KMS-11 (cell line): Measurements from ENCODE around the gene GSTP1.
"Not testable (repeated sequence)": the region's sequence is repeated elsewhere in the genome, so short reads cannot be mapped to it uniquely, and the experiment has no call there.

ENCODE experiments used
- H2AFZ ChIP-seq: fragments of 200-600 bp; sonication (generic); 2 replicates; pipeline ENCODE4 v1.6.1; 2016; ENCODE audit warnings: antibody characterized with exemption, mixed run types, low read depth
- H3K27ac ChIP-seq: fragments of 200-600 bp; sonication (generic); 2 replicates; pipeline ENCODE4 v1.6.1; 2016; ENCODE audit warnings: mild to moderate bottlenecking, mixed run types
- H3K27me3 ChIP-seq: fragments of 200-600 bp; sonication (generic); 2 replicates; pipeline ENCODE4 v1.6.1; 2017; ENCODE audit warnings: mild to moderate bottlenecking, low read depth, mixed run types, moderate library complexity; ENCODE audit not compliant: insufficient read depth
- H3K36me3 ChIP-seq: fragments of 200-600 bp; sonication (generic); 2 replicates; pipeline ENCODE4 v1.6.1; 2017; ENCODE audit warnings: mild to moderate bottlenecking, mixed run types; ENCODE audit not compliant: insufficient read depth
- H3K4me1 ChIP-seq: fragments of 200-600 bp; sonication (generic); 2 replicates; pipeline ENCODE4 v1.6.1; 2016; ENCODE audit warnings: mild to moderate bottlenecking, low read depth, mixed run types; ENCODE audit not compliant: poor library complexity, severe bottlenecking
- H3K4me2 ChIP-seq: fragments of 200-600 bp; sonication (generic); 2 replicates; pipeline ENCODE4 v1.7.0; 2016; ENCODE audit warnings: mild to moderate bottlenecking, mixed run types
- H3K4me3 ChIP-seq: fragments of 200-600 bp; sonication (generic); IDR thresholded peaks from 2 replicates; pipeline ENCODE4 v1.6.1; 2017; ENCODE audit warnings: low read depth, low read length, mixed read lengths; ENCODE audit not compliant: insufficient read depth
- H3K79me2 ChIP-seq: fragments of 200-600 bp; sonication (generic); 2 replicates; pipeline ENCODE4 v1.6.1; 2016; ENCODE audit warnings: low read depth, mixed run types; ENCODE audit not compliant: insufficient read depth
- H3K9ac ChIP-seq: fragments of 200-600 bp; sonication (generic); 2 replicates; pipeline ENCODE4 v1.6.1; 2016; ENCODE audit warnings: mild to moderate bottlenecking, mixed run types
- H4K20me1 ChIP-seq: fragments of 200-600 bp; sonication (generic); 2 replicates; pipeline ENCODE4 v1.6.1; 2016; ENCODE audit warnings: mild to moderate bottlenecking, mixed run types; ENCODE audit not compliant: insufficient read depth
- TF ChIP-seq, protein P1 (sequence below): fragments of 200-600 bp; sonication (generic); conservative IDR thresholded peaks from 2 replicates; pipeline ENCODE4 v1.6.1; 2017; ENCODE audit warnings: low read depth, mild to moderate bottlenecking, antibody characterized with exemption, low read length, moderate library complexity, mixed read lengths

The GSTP1 gene

DNA sequence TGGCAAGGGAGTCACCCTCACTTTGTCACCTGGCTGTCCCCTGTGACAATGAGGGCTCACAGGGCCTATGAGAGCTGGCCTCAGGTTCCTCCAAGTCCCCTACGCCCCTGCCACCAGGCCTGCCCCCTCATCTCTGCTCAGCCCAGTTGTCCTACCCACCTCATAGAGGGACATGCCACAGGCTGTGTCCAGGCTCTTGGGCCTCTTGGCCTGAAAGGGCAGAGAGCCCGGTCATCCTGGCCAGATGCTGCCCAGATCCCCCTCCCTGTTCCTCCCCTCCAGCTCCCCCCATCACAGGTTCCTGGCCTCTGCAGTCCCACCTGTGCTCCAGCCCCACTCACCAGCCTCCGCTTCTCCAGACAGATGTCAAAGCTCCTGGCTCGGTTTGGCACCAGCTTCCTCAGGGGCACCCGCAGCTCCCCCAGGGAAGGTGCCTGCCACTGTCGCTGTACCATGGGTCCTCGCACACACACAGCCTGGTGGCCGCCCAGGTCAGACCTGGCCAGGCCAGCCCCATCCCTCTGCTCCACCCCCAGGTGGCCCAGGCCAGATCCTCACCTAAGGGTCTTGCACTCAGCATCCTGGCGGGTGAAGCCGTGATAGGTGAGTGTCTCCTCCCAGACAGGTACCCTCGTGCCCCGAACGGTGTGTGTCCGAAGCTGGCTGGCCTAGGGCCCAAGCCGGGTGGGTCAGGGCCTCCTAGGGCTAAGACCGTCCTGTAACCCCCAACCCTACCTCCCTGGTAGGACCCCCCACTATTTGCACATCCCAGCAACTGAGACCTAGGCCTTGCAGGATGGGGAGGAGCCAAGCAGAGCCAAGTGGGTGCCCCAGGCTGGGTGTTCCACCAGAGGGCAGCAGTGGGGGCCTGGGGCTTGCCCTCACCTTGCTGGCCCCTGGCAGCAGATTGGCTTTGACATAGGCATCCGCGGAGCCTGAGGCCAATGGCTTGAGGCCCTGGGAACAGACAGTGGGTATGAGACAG is 31.4 kb downstream of the GSTP1 start:
- Histone ChIP-seq H3K36me3 (no peaks in the 10 kb centered on the region), H3K4me1 (peaks cover 23% of the 10 kb centered on the region), H3K4me2 (peak overlapping the region; percentile 91), H3K27ac (peak overlapping the region; percentile 98), H3K9ac (peak overlapping the region; percentile 78), H4K20me1 (no peaks in the 10 kb centered on the region), H3K27me3 (no peaks in the 10 kb centered on the region), H2AFZ (peak overlapping the region; percentile 42; the same call in 1 of the 2 replicates), H3K4me3 (no peak overlapping the region), H3K79me2 (no peaks in the 10 kb centered on the region)
- TF ChIP-seq, protein P1, sequence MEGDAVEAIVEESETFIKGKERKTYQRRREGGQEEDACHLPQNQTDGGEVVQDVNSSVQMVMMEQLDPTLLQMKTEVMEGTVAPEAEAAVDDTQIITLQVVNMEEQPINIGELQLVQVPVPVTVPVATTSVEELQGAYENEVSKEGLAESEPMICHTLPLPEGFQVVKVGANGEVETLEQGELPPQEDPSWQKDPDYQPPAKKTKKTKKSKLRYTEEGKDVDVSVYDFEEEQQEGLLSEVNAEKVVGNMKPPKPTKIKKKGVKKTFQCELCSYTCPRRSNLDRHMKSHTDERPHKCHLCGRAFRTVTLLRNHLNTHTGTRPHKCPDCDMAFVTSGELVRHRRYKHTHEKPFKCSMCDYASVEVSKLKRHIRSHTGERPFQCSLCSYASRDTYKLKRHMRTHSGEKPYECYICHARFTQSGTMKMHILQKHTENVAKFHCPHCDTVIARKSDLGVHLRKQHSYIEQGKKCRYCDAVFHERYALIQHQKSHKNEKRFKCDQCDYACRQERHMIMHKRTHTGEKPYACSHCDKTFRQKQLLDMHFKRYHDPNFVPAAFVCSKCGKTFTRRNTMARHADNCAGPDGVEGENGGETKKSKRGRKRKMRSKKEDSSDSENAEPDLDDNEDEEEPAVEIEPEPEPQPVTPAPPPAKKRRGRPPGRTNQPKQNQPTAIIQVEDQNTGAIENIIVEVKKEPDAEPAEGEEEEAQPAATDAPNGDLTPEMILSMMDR, result peak; percentile 63

DNA sequence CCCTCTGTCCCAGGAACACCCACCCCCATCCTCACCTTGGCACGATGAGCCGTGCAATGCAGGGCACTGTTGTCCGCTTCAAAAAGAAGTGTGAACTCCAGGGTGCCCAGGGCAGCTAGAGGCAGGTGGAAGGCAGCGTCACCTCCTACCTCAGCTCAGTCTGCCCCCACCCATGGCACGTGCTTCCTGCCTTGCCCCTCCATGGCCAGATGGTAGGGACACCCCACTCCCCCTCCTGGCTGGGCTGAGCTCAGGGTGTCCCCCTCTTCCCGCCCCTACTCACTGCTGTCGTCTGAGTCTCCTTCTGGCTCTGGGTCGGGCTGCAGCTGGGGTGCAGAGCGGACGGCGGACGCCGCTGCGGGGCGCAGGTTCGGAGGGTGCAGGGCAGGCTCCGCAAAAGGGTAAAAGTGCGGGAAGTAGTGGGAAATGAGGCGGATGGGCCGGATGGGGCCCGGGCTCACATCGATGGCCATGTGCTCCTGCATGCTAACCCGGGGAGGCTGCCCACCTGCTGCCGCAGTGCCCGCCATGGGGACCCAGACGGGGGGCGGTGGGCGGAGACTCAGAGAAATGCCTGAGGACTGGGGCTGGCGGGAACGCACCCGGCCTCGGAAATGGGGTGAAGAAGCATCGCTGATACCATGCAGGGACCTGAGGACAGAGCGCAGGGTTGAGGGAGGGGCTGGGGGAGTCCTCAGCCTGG is 32.3 kb downstream of the GSTP1 start:
- TF ChIP-seq, protein P1, result peak; percentile 25; the same call in 1 of the 2 replicates
- Histone ChIP-seq H3K36me3 (no peaks in the 10 kb centered on the region), H2AFZ (no peak overlapping the region), H3K27me3 (no peaks in the 10 kb centered on the region), H4K20me1 (no peaks in the 10 kb centered on the region), H3K79me2 (no peaks in the 10 kb centered on the region), H3K4me1 (peaks cover 23% of the 10 kb centered on the region), H3K4me3 (no peak overlapping the region), H3K9ac (no peak overlapping the region), H3K4me2 (no peak overlapping the region), H3K27ac (no peak overlapping the region)

DNA sequence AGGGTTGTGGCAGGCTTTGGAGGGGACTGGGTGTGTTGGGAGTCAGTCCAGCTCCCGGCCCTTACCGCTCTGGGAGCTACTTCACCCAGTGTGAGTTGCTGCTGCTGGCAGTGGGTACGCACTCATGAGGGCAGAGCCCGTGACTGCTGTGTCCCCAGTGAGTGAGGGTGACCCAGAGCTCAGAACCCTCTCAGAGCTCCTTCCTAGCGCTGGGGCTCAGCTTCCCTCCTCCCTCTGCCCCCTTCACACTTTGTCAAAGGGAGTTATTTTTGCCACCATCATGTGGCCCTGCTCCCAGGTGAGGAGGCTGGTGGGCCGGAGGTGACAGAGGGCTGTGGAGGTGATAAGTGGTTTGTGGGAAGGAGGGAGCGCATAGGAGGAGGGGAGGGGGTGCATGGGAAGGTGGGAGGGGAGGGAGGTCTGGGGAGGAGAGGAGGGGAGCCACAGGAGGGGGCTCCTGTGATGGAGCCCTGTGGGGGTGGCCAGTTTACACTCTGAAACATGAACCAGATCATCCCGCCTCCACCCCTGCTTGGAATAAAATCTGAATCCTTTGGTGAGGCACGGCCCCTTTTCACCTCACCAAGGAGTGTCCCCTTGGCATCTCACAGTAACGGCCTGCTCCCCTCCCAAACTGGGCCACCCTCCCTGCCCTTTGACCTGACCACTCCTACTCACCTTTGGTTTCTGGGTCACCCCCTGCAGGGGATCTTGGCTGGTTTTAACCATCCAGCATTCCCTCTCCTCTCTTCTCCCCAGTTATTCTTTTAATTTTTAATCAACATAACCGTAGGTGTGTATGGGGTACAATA is 33.0 kb downstream of the GSTP1 start:
- TF ChIP-seq, protein P1, result no peak
- Histone ChIP-seq H3K36me3 (no peaks in the 10 kb centered on the region), H3K79me2 (no peaks in the 10 kb centered on the region), H3K27me3 (no peaks in the 10 kb centered on the region), H4K20me1 (no peaks in the 10 kb centered on the region), H3K4me2 (no peak overlapping the region), H2AFZ (no peak overlapping the region), H3K9ac (no peak overlapping the region), H3K4me1 (peaks cover 23% of the 10 kb centered on the region), H3K27ac (no peak overlapping the region), H3K4me3 (no peak overlapping the region)

DNA sequence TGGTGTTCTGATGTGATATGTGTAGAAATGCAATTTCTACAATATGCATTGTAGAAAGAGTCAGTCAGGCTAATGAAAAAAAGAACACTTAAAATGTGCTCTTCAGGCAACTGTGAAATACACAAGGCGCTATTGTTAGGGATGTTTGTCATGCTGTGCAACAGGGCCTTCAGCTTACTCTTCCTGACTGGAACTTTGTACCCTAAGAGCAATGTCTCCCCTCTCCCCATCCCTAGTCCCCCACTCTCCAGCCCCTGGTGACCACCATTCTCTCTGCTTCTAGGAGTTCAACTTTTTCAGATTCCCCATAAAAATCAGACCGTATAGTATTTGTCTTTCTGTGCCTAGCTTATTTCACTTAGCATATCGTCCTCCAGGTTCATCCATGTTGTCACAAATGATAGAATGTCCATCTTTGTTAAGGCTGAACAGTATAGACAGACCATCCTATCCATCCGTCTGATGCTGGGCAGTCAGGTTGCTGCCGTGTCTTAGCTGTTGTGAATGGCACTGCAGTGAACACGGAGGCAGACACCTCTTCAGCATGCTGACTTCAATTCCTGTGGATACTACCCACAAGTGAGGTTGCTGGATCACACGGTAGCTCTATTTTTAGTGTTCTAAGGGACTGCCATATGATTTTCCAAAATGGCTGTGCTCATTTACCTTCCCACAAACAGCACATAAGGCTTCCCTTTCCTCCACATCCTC is 33.8 kb downstream of the GSTP1 start:
- no peaks in the 10 kb centered on the region for H3K36me3 ChIP-seq
- no peaks in the 10 kb centered on the region for H4K20me1 ChIP-seq
- no peak overlapping the region for H2AFZ ChIP-seq
- H3K27ac ChIP-seq, result no peak overlapping the region
- peaks cover 23% of the 10 kb centered on the region for H3K4me1 ChIP-seq
- no peak overlapping the region for H3K9ac ChIP-seq
- H3K27me3 ChIP-seq, result no peaks in the 10 kb centered on the region
- H3K4me2 ChIP-seq, result no peak overlapping the region
- TF ChIP-seq, protein P1, result no peak
- no peak overlapping the region for H3K4me3 ChIP-seq
- H3K79me2 ChIP-seq, result no peaks in the 10 kb centered on the region

DNA sequence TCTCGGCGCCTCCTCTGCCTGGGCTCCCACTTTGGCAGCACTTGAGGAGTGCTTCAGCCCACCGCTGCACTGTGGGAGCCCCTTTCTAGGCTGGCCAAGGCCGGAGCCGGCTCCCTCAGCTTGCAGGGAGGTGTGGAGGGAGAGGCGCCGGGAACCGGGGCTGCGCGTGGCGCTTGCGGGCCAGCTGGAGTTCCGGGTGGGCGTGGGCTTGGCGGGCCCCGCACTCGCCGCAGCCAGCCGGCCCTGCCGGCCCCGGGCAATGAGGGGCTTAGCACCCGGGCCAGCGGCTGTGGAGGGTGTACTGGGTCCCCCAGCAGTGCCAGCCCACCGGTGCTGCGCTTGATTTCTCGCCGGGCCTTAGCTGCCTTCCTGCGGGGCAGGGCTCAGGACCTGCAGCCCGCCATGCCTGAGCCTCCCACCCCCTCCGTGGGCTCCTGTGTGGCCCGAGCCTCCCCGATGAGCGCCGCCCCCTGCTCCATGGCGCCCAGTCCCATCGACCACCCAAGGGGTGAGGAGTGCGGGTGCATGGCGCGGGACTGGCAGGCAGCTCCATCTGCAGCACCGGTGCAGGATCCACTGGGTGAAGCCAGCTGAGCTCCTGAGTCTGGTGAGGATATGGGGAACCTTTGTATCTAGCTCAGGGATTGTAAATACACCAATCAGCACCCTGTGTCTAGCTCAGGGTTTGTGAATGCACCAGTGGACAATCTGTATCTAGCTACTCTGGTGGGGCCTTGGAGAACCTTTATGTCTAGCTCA is 35.5 kb downstream of the GSTP1 start:
- H3K4me2 ChIP-seq, H3K27ac ChIP-seq, H3K9ac ChIP-seq, H2AFZ ChIP-seq, H4K20me1 ChIP-seq, H3K36me3 ChIP-seq, H3K79me2 ChIP-seq, H3K27me3 ChIP-seq, H3K4me3 ChIP-seq: not testable (repeated sequence)
- peaks cover 11% of the 10 kb centered on the region for H3K4me1 ChIP-seq
